GM12878 (cell line): Measurements from ENCODE around the gene VPS18. TPM values are rescaled to one million over a fixed set of nuclear protein-coding genes. Genes with fewer than 3 reads are reported as not detected.

Source experiments
- ATAC-seq: fragments of 200-7000 bp; cut with Tn5 transposase; 3 replicates; pipeline ENCODE4 v1.9.1; 2020; ENCODE audit warnings: mild to moderate bottlenecking, moderate library complexity
- BruUV-seq: library from RNA; stranded (reverse); fragments of 400-500 nt; replicated peaks from 2 replicates; lab custom pipeline; 2021; lab: Mats Ljungman, UMichigan
- CTCF ChIA-PET: fragments of 300-600 bp; sonication (Branson Sonifier 250); formaldehyde crosslinking; extraction: SDS; loops from one replicate; lab custom pipeline; 2021; ENCODE audit warnings: inconsistent platforms; lab: Yijun Ruan, JAX
- POLR2A ChIA-PET: fragments of 350-600 bp; formaldehyde crosslinking; extraction: SDS; loops from one replicate; lab custom pipeline; 2021; ENCODE audit warnings: inconsistent platforms; lab: Charles Lee
- RAD21 ChIA-PET: fragments of 300-600 bp; sonication (Branson Sonifier 250); formaldehyde crosslinking; loops from one replicate; lab custom pipeline; 2023; ENCODE audit warnings: antibody characterized with exemption; ENCODE audit not compliant: unreplicated experiment; lab: Charles Lee
- SMC1A ChIA-PET: fragments of 300-600 bp; sonication (Branson Sonifier 250); formaldehyde crosslinking; loops from one replicate; lab custom pipeline; 2023; ENCODE audit not compliant: unreplicated experiment, uncharacterized antibody; lab: Charles Lee
- DNase-seq: peaks from one replicate; pipeline ENCODE4 v3.0.0-alpha.2; 2011; ENCODE audit warnings: low read depth, low spot score
- FAIRE-seq: peaks from 3 replicates; lab custom pipeline; 2011; peaks lifted over from hg19 to GRCh38; lab: Jason Lieb, UNC
- H2AFZ ChIP-seq: 2 replicates; pipeline ENCODE4 v1.6.0; 2011; ENCODE audit warnings: low read depth, low read length, control low read depth; ENCODE audit not compliant: control insufficient read depth
- H3K27ac ChIP-seq: 2 replicates; pipeline ENCODE4 v1.5.1; 2011; ENCODE audit warnings: control low read depth; ENCODE audit not compliant: control insufficient read depth, insufficient read depth
- H3K27me3 ChIP-seq, 2 experiments: replicated peaks in 1 of 2; 2 replicates each; pipeline versions ENCODE4 v1.6.0 to v1.6.1; 2011; ENCODE audit warnings: low read length in 1 of 2; ENCODE audit not compliant: control insufficient read depth in 2 of 2, insufficient read depth in 2 of 2
- H3K36me3 ChIP-seq, 2 experiments: 2 replicates each; pipeline ENCODE4 v1.5.1; 2011; ENCODE audit warnings: low read length in 1 of 2; ENCODE audit not compliant: control insufficient read depth in 2 of 2, insufficient read depth in 2 of 2
- H3K4me1 ChIP-seq: 2 replicates; pipeline ENCODE4 v1.6.1; 2011; ENCODE audit warnings: mild to moderate bottlenecking, low read length, moderate library complexity, mixed read lengths; ENCODE audit not compliant: control insufficient read depth, insufficient read depth
- H3K4me2 ChIP-seq: 2 replicates; pipeline ENCODE4 v1.6.0; 2011; ENCODE audit warnings: control low read depth; ENCODE audit not compliant: control insufficient read depth, insufficient read depth
- H3K4me3 ChIP-seq: fragments of 200-600 bp; sonication (generic); 2 replicates; pipeline ENCODE4 v1.5.1; 2016
- H3K79me2 ChIP-seq: 2 replicates; pipeline ENCODE4 v1.6.0; 2011; ENCODE audit warnings: low read length; ENCODE audit not compliant: control insufficient read depth, insufficient read depth
- H3K9ac ChIP-seq: 2 replicates; pipeline ENCODE4 v1.8.0; 2011; ENCODE audit warnings: low read length, control low read depth, mixed read lengths; ENCODE audit not compliant: control insufficient read depth, insufficient read depth
- H3K9me3 ChIP-seq: replicated peaks from 3 replicates; pipeline ENCODE4 v1.5.1; 2011; ENCODE audit warnings: mild to moderate bottlenecking, low read length; ENCODE audit not compliant: control insufficient read depth, insufficient read depth
- H4K20me1 ChIP-seq: 2 replicates; pipeline ENCODE4 v1.6.0; 2011; ENCODE audit not compliant: control insufficient read depth, insufficient read depth
- SMAD1 ChIP-seq: fragments of 450-650 bp; IDR thresholded peaks from 2 replicates; pipeline ENCODE4 v1.6.1; 2018; ENCODE audit warnings: mild to moderate bottlenecking, low read depth; ENCODE audit not compliant: partially characterized antibody
- ZNF687 ChIP-seq: fragments of 450-650 bp; IDR thresholded peaks from 2 replicates; pipeline ENCODE4 v1.6.1; 2017; ENCODE audit warnings: mild to moderate bottlenecking, moderate library complexity
- WGBS: methylation state at CpG from one replicate; pipeline ENCODE4 v1.1.6; 2016; ENCODE audit warnings: low lambda C conversion rate; ENCODE audit not compliant: insufficient replicate concordance, insufficient coverage; ENCODE audit errors: missing lambda C conversion rate; 5-methylcytosine and 5-hydroxymethylcytosine counted together
- in situ Hi-C: fragments of 300-500 bp; cut with MboI; formaldehyde crosslinking; loops from 9 replicates; pipeline ENCODE4 v1.14.3; 2018; ENCODE audit warnings: mixed read lengths
- intact Hi-C: fragments of 100-400 bp; cut with micrococcal nuclease; formaldehyde crosslinking; loops from one replicate; pipeline ENCODE4 v1.14.2; 2022; ENCODE audit not compliant: unreplicated experiment
- polyA plus RNA-seq, 11 experiments: library from polyadenylated mRNA; depleted of rRNA in 4 of 11; unstranded in 6 of 11; stranded (reverse) in 5 of 11; fragments of >200 nt; fragmentation: Nextera tagmentation in 4 of 11; fragmentation: Illumina TruSeq in 1 of 11; extraction: Ambion mirVana in 4 of 11; extraction: Trizol in 1 of 11; gene quantifications; 1 replicate in 1 of 11; 2 replicates in 10 of 11; pipeline versions ENCODE4 v1.2.1 to v1.2.3, GENCODE V29; 2011 to 2016; ENCODE audit warnings: inconsistent platforms in 2 of 11, missing spikeins in 2 of 11, low read depth in 1 of 11
- total RNA-seq, 4 experiments: library from RNA; depleted of rRNA in 3 of 4; stranded (reverse); fragments of >200 nt in 3 of 4; fragmentation: Illumina TruSeq in 1 of 4; extraction: Trizol in 1 of 4; gene quantifications; 2 replicates each; pipeline versions ENCODE4 v1.2.1 to v1.2.3, GENCODE V29; 2013 to 2021

The VPS18 gene
- total and polyA plus RNA-seq, 10 of the 15 experiments (the other 5 are each of a cell fraction or from before 2014, with no cell fraction given) = 0.71 to 20.4 (median 10.6) TPM

GRCh38 chr15:40912478-40912877 lies 18.2 kb downstream of the VPS18 start:
- no peak for DNase-seq
- no peaks in the 10 kb centered on the region for H4K20me1 ChIP-seq
- TF ChIP-seq SMAD1 (no peak), ZNF687 (peak; percentile 55; the same call in 1 of the 2 replicates)
- TF ChIP-seq, all 136 proteins: peak for 1
- Histone ChIP-seq H3K9me3 (no peaks in the 10 kb centered on the region), H2AFZ (peak overlapping the region; percentile 55), H3K4me2 (peak overlapping the region; percentile 17; the same call in 1 of the 2 replicates), H3K27me3 (no peaks in the 10 kb centered on the region), H3K9ac (0 out of 2 replicates have a peak overlapping the region, but pooled peaks have one; percentile 12), H3K4me1 (peaks cover 15% of the 10 kb centered on the region), H3K79me2 (no peaks in the 10 kb centered on the region), H3K27ac (no peak overlapping the region; the same call in 1 of the 2 replicates), H3K36me3 (no peaks in the 10 kb centered on the region), H3K4me3 (no peak overlapping the region)
- ChIA-PET CTCF (interaction anchor here (0.9 to 11.9 kb wide), 9 partner anchors 10 to 272 kb away, joined by 3 to 157 read pairs (median 4); partner anchors contain the start of gene VPS18), RAD21 (interaction anchor here (0.6 to 1.0 kb wide), 3 partner anchors 17 to 109 kb away, joined by 3 read pairs; no protein-coding TSS in a partner anchor), POLR2A (no interaction called here), SMC1A (interaction anchor here (1.6 kb wide), 1 partner anchor 27 kb away, joined by 5 read pairs; no protein-coding TSS in a partner anchor)
- FAIRE-seq (no peak), ATAC-seq (peak; percentile 29)
- WGBS = 37% methylated on average over 6 of the region's 6 CpGs
- in situ Hi-C loops (no loop called here), intact Hi-C loops (no loop called here)
- BruUV-seq = no TSS peak
